ENCODE data around the gene WNK1. TPM values are rescaled to one million over a fixed set of nuclear protein-coding genes. Genes with fewer than 3 reads are reported as not detected.

Gene WNK1
- total and polyA plus RNA-seq, 2 of the 8 experiments (the other 6 are each of a cell fraction or from before 2014, with no cell fraction given): 88.2 to 157 TPM

- H4K8ac ChIP-seq (ENCODE audit: extremely low read depth, insufficient read depth, low read length): no peak overlapping the region
- WGBS, 2 experiments (ENCODE audit: extremely low coverage in 1 of 2, insufficient coverage in 1 of 2, insufficient read length in 1 of 2, insufficient replicate concordance in 2 of 2, low coverage in 1 of 2, low lambda C conversion rate in 2 of 2, missing lambda C conversion rate in 1 of 2): 89% methylated on average over 10 of the region's 10 CpGs; no CpG with 5 or more reads in 1 of the 2 experiments
- H3K27ac ChIP-seq (ENCODE audit: low read depth, low read length): no peak overlapping the region
- H2BK12ac ChIP-seq (ENCODE audit: low read depth, low read length): no peak overlapping the region
- H2BK15ac ChIP-seq (ENCODE audit: low read length): no peak overlapping the region
- no peak overlapping the region for H4K5ac ChIP-seq (ENCODE audit: insufficient read length, low read depth, low read length)
- H2BK5ac ChIP-seq (ENCODE audit: low read depth, low read length): no peak overlapping the region
- H2AK5ac ChIP-seq (ENCODE audit: low read depth, low read length): no peak overlapping the region
- no peak overlapping the region for H2AFZ ChIP-seq (ENCODE audit: low read length)
- H4K20me1 ChIP-seq (replicated peaks in 1 of 2; ENCODE audit: control insufficient read depth in 1 of 2, insufficient read depth in 2 of 2, low read length in 2 of 2): peaks cover 0 to 4% of the 10 kb centered on the region in 2 experiments
- H4K91ac ChIP-seq (replicated peaks; ENCODE audit: insufficient read length, low read length): no peak overlapping the region
- peaks cover 13 to 83% (median 36%) of the 10 kb centered on the region in 4 experiments for H3K36me3 ChIP-seq (ENCODE audit: control insufficient read depth in 2 of 4, insufficient read depth in 4 of 4, low read length in 3 of 4)
- ChIA-PET CTCF (ENCODE audit: partially characterized antibody) (no interaction called here), POLR2A (ENCODE audit: partially characterized antibody) (interaction anchor here (1.2 kb wide), 1 partner anchor 11 kb away, joined by 3 read pairs; no protein-coding TSS in a partner anchor)
- TF ChIP-seq EZH2 (IDR thresholded peaks at IDR 0.05; ENCODE audit: low read depth, low read length, severe bottlenecking): no peak
- TF ChIP-seq SIRT6 (IDR thresholded peaks at IDR 0.05; ENCODE audit: low read length): no peak
- no peak for TF ChIP-seq NRF1 (IDR thresholded peaks at IDR 0.05; ENCODE audit: low read depth, low read length)
- no peak for TF ChIP-seq SP2 (IDR thresholded peaks at IDR 0.05; ENCODE audit: low read length)
- no peak for TF ChIP-seq CEBPB (IDR thresholded peaks at IDR 0.05; ENCODE audit: low read depth, low read length)
- no peak for TF ChIP-seq USF2 (IDR thresholded peaks at IDR 0.05; ENCODE audit: low read length)
- no peak for TF ChIP-seq RAD21 (IDR thresholded peaks at IDR 0.05 in 1 of 2, conservative IDR thresholded peaks at IDR 0.05 in 1 of 2; ENCODE audit: low read depth in 2 of 2, low read length in 2 of 2)
- 0 out of 7 replicates have a peak, but pooled peaks cover 0 to 4% (median 0%) of the 10 kb centered on the region in 4 experiments for H3K4me1 ChIP-seq (replicated peaks in 1 of 4; ENCODE audit: control insufficient read depth in 3 of 4, insufficient read depth in 4 of 4, low read length in 3 of 4)
- H3K14ac ChIP-seq (ENCODE audit: insufficient read length): no peak overlapping the region
- H3K23me2 ChIP-seq (ENCODE audit: low read depth, low read length): no peaks in the 10 kb centered on the region
- no peak overlapping the region for H3K18ac ChIP-seq (ENCODE audit: extremely low read depth, low read length)
- H3K79me2 ChIP-seq (ENCODE audit: control insufficient read depth in 1 of 2, insufficient read depth in 2 of 2, low read length in 2 of 2): no peaks in the 10 kb centered on the region
- H3K4me2 ChIP-seq (ENCODE audit: insufficient read depth in 1 of 2, low read depth in 2 of 2, low read length in 2 of 2): no peak overlapping the region
- H2BK120ac ChIP-seq (replicated peaks; ENCODE audit: low read depth, low read length): no peak overlapping the region
- FAIRE-seq: no peak
- H3K79me1 ChIP-seq (ENCODE audit: low read depth, low read length): no peaks in the 10 kb centered on the region
- H3K9ac ChIP-seq (replicated peaks in 1 of 4; ENCODE audit: extremely low read depth in 1 of 4, low read depth in 3 of 4, low read length in 3 of 4): no peak overlapping the region
- DNase-seq (ENCODE audit: low read depth in 1 of 2, low spot score in 2 of 2): no peak
- H3K27me3 ChIP-seq (replicated peaks in 1 of 4; ENCODE audit: control insufficient read depth in 3 of 4, extremely low read depth in 1 of 4, insufficient read depth in 3 of 4, low read length in 3 of 4): no peaks in the 10 kb centered on the region
- no peak overlapping the region for H3K23ac ChIP-seq (ENCODE audit: insufficient read length)
- H2BK20ac ChIP-seq (ENCODE audit: low read length): no peak overlapping the region
- no peaks in the 10 kb centered on the region for H3K9me3 ChIP-seq (ENCODE audit: insufficient read depth in 2 of 2, low read depth in 1 of 2, low read length in 1 of 2)
- no peak overlapping the region for H3K4me3 ChIP-seq (ENCODE audit: extremely low read depth in 1 of 4, insufficient read depth in 2 of 4, low read depth in 3 of 4, low read length in 4 of 4)
- no peak overlapping the region for H3K56ac ChIP-seq (replicated peaks; ENCODE audit: insufficient read length, low read depth, low read length)
- no peak overlapping the region for H3K4ac ChIP-seq (replicated peaks; ENCODE audit: insufficient read length, low read depth, low read length)
Observed at GRCh38 chr12:911191-911826, 158.9 kb downstream of the WNK1 start.

Measured in H1 (cell line).